ENCODE results near the gene DVL2.

The DVL2 gene

GRCh38 chr17:7281074-7281952, 47.0 kb upstream of the DVL2 start, which contains the start of gene SLC2A4:
TSS of gene SLC2A4 (plus strand) at chr17:7281718. CDS start at chr17:7281935, 217 bp downstream.
- 0 out of 2 replicates have a peak within 1 kb of the TSS, but pooled peaks have one; percentile 25 for H3K4me2 ChIP-seq
- H3K4me1 ChIP-seq (ENCODE audit: low read depth, poor library complexity, severe bottlenecking) = no peaks in the 10 kb centered on the region
- H3K4me3 ChIP-seq (IDR thresholded peaks at IDR 0.05; ENCODE audit: insufficient read depth, low read depth, low read length) = no peak within 1 kb of the TSS
- H4K20me1 ChIP-seq (ENCODE audit: insufficient read depth) = no peaks in the 10 kb centered on the region
- H3K9ac ChIP-seq = no peak within 1 kb of the TSS
- H3K27ac ChIP-seq = no peak within 1 kb of the TSS
- no peaks in the 10 kb centered on the region for H3K27me3 ChIP-seq (ENCODE audit: insufficient read depth, low read depth)
- TF ChIP-seq CTCF (conservative IDR thresholded peaks at IDR 0.05; ENCODE audit: low read depth, low read length) = no peak
- H2AFZ ChIP-seq (ENCODE audit: low read depth) = peak within 1 kb of the TSS; percentile 26; the same call in 1 of the 2 replicates
- no peaks in the 10 kb centered on the region for H3K79me2 ChIP-seq (ENCODE audit: insufficient read depth, low read depth)
- H3K36me3 ChIP-seq (ENCODE audit: insufficient read depth) = no peaks in the 10 kb centered on the region

- Histone ChIP-seq H3K4me3 (IDR thresholded peaks at IDR 0.05; ENCODE audit: insufficient read depth, low read depth, low read length) (no peak overlapping the region), H3K27me3 (ENCODE audit: insufficient read depth, low read depth) (no peaks in the 10 kb centered on the region), H3K9ac (no peak overlapping the region), H3K27ac (no peak overlapping the region), H3K36me3 (ENCODE audit: insufficient read depth) (no peaks in the 10 kb centered on the region), H3K4me1 (ENCODE audit: low read depth, poor library complexity, severe bottlenecking) (no peaks in the 10 kb centered on the region), H3K79me2 (ENCODE audit: insufficient read depth, low read depth) (no peaks in the 10 kb centered on the region), H4K20me1 (ENCODE audit: insufficient read depth) (no peaks in the 10 kb centered on the region), H2AFZ (ENCODE audit: low read depth) (peak overlapping the region; percentile 26; the same call in 1 of the 2 replicates), H3K4me2 (no peak overlapping the region)
- no peak for TF ChIP-seq CTCF (conservative IDR thresholded peaks at IDR 0.05; ENCODE audit: low read depth, low read length)
These were observed 46.3 kb upstream of the DVL2 start for GRCh38 chr17:7280519-7281073.

- no peak overlapping the region for H3K9ac ChIP-seq
- H2AFZ ChIP-seq (ENCODE audit: low read depth) = no peak overlapping the region
- H3K79me2 ChIP-seq (ENCODE audit: insufficient read depth, low read depth) = no peaks in the 10 kb centered on the region
- no peak overlapping the region for H3K27ac ChIP-seq
- H3K4me2 ChIP-seq = no peak overlapping the region
- H3K4me1 ChIP-seq (ENCODE audit: low read depth, poor library complexity, severe bottlenecking) = no peaks in the 10 kb centered on the region
- TF ChIP-seq CTCF (conservative IDR thresholded peaks at IDR 0.05; ENCODE audit: low read depth, low read length) = no peak
- H3K27me3 ChIP-seq (ENCODE audit: insufficient read depth, low read depth) = no peaks in the 10 kb centered on the region
- H3K4me3 ChIP-seq (IDR thresholded peaks at IDR 0.05; ENCODE audit: insufficient read depth, low read depth, low read length) = no peak overlapping the region
- H4K20me1 ChIP-seq (ENCODE audit: insufficient read depth) = no peaks in the 10 kb centered on the region
- H3K36me3 ChIP-seq (ENCODE audit: insufficient read depth) = no peaks in the 10 kb centered on the region
These were observed 45.1 kb upstream of the DVL2 start for GRCh38 chr17:7279448-7279847.

- Histone ChIP-seq H4K20me1 (ENCODE audit: insufficient read depth) (no peaks in the 10 kb centered on the region), H3K4me1 (ENCODE audit: low read depth, poor library complexity, severe bottlenecking) (no peaks in the 10 kb centered on the region), H3K4me3 (IDR thresholded peaks at IDR 0.05; ENCODE audit: insufficient read depth, low read depth, low read length) (no peak overlapping the region), H3K9ac (no peak overlapping the region), H3K4me2 (no peak overlapping the region), H3K36me3 (ENCODE audit: insufficient read depth) (no peaks in the 10 kb centered on the region), H2AFZ (ENCODE audit: low read depth) (no peak overlapping the region), H3K79me2 (ENCODE audit: insufficient read depth, low read depth) (no peaks in the 10 kb centered on the region), H3K27me3 (ENCODE audit: insufficient read depth, low read depth) (no peaks in the 10 kb centered on the region; the same call in 1 of the 2 replicates), H3K27ac (no peak overlapping the region)
- TF ChIP-seq CTCF (conservative IDR thresholded peaks at IDR 0.05; ENCODE audit: low read depth, low read length) = no peak
These were observed 32.5 kb upstream of the DVL2 start for GRCh38 chr17:7266784-7267183.

Data from KMS-11 (cell line).